ENCODE results near the gene HSD11B1.
A peak's percentile ranks its signal among the peaks of the same experiment; 100 is the strongest.

Gene HSD11B1

DNA sequence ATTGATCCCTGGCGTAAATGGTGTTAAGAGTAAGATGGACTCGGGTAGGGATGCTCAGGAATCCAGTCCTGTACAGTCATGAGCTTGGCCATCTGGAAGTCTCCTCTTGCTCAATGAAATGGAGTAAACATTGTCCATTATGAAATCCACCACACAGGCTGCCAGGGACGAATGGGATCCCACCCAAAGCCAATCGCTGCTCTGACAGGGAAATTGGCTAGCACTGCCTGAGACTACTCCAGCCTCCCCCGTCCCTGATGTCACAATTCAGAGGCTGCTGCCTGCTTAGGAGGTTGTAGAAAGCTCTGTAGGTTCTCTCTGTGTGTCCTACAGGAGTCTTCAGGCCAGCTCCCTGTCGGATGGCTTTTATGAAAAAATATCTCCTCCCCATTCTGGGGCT, at the start of gene HSD11B1:
TSS of gene HSD11B1 (plus strand) at position 263 of the 400 bp plus-strand sequence. CDS start at position 360, 97 bp downstream.
- DNase-seq = no peak

DNA sequence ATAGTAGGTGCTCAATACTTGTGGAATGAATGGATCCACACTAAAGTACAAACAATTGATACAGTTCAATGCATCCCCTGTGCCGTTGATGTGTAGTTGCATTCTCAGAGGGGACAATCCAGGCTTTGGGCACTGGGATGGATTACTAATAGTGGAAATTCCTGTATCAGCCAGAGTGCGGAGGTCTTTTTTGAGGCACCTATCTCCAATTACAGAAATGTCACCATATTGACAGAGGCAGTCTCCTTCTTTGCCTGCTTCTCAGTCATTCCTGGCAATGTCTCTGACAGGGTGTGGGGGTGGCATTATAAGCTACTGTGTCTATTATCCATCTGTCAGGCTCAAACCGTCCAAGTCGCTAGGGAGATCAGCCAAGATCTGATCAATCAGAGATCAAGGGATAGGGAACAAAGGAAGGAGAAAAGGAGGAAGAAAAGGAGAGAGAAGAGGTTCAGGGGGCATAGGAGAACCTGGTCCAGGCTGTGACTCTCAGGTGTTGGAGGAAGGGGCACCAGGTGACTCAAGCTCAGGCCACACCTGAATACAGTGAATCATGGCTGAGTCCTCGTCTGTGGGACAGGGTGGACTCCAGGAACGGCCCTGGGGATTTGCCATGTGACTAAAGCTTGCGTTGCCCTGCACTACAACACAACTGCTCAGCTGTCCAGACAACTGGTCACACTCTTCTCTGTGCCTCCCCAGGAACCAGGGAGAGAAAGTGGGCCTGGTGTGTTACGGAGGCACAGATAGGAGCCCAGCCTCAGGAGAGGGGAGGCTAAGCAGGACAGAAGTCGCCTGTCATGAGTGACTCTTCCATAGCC, 49.0 kb upstream of the HSD11B1 start:
- no peak for DNase-seq

DNA sequence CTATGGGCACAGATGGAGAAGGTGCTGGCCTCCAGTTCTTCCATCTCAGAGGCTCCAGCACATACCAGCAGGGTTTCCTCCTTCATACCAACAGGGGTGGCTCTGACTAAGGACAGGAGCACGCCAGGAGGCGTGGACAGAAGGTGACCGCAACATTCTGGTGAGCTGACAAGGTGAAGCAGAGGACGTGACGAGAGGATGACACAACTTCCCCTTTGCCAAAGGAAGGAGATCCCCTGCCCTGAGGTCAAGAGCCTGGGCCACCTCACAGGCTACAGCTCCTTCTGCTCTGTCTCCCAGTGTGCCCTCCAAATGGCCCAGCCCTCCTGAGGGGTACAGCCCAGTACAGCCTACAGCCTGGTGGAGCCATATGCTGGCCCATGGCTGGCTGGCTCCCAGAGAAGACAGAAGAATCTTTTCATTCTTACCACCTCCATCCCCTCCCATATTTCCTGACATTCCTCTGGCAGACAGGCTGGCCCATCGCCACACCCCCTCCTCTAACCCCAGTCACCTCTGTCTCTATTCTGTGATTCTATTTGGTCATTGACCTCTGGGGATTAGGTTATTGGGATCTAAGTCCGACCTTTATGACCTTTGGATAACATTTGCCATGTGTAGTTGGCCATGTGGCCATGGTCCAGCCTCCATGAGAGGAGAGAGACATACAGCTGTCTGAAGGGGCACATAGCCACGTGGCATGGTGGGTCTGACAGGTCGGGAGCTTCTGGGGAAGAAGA, 47.3 kb upstream of the HSD11B1 start:
- DNase-seq = no peak

DNA sequence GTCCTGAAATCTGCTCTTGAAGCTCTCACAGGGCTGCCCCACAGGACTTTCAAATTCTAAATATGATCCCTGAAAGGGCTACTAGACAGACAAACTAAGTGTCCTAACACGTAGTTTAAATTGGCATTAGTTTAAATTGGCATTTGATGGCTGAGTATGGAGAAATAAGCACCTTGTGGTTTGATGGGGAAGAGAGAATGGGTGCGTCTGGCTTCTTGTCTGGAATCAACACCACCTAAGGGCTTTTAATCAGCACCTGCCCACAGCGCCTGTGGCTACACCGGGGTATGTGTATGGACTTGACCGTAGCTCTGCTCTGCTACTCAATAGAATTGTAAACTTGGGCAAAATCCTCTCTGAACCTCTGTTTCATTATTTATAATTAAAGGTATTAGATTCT, 46.7 kb upstream of the HSD11B1 start:
- no peak for DNase-seq

DNA sequence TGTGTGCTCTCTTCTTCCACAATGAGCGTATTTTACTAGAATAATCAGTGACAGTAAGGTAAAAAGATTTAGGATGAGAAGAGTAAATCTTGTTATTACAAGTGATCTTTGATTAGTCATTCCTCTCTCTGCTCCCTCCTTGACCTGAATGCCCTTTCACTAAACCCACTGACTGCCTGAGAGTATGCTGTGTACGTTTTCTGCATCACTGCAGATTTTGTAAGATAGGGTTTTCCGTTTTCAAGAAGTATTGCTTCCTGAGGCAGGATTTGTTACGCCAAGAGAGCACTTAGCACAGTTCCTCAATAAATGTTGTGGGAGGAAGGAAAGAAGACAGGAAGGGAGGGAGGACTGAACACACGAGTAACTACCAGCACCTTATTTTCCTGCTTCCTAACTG, 44.7 kb upstream of the HSD11B1 start:
- DNase-seq = no peak

DNA sequence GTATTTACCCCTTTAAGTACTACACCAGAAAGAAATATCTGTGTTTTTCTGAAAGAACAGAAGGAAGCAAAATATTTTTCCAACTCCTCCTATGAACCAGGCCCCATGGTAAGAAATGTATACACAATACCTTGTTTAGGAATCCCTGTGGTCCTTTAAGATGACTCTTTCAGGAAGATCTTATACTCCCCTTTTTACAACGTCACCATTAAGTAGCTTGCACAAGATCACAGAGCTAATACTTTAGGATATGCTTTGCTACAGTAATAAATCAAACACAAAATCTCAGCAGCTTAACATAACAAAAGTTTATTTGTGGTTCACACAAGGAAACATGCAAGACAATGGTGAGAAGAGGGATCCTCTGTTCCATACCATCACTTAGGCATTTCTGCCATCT, 43.6 kb upstream of the HSD11B1 start:
- no peak for DNase-seq

DNA sequence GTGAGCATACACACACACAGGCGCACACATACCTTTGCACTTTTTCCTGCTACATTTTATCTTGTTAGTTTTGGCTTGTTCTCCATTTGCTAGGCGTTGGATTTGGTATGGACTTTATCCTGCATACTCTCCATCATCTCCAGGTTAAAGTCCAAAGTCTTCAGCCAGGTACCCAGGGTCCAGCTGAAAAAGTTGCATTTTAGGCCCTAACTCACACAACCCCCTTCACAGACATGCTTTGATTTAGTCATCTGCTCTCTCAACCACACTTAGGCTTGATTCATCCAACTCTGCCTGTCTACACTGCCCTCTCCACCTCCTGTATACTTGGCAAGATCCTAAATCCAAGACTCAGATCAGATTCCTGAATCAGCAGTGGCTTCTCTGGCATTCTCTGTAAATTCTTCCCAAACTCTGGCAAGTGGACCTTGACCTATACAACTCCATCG, 41.7 kb upstream of the HSD11B1 start:
- DNase-seq = no peak

DNA sequence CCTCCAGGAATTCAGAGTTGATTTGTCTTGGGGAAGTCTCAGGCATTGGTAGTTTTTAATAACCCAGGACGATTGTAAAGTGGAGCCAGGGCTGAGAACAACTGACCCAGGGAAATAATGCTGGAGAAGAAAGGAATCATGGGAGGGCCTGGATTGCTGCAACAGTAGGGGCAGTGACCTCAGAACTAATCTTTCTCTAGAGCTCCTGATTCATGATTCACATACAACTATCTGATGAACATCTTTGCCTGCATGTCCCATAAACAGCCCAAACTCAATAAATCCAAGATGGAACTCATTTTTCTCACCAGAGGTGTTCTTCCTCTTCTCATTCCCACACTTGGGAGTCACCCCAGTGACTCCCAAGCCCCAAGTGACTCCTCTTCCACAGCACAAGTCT, 37.5 kb upstream of the HSD11B1 start:
- DNase-seq = no peak

DNA sequence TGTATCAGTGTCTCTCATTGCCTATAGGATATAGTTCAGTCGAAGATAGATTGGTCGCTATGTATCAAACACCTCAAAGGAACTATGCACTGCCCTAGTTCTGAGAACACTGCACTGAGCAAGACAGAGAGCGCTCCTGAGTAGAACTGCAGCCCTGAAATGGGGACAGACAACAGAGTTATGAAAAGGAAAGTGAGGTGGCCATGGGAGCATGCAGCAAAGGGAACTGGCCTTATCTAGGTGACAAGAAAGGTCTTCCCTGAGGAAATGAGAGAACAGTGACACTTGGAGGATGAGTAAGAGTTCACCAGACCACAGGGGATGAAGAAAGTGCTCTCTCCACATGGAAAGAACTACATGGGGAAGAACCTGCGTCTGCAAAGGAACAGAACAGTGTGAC, 36.9 kb upstream of the HSD11B1 start:
- DNase-seq = no peak

DNA sequence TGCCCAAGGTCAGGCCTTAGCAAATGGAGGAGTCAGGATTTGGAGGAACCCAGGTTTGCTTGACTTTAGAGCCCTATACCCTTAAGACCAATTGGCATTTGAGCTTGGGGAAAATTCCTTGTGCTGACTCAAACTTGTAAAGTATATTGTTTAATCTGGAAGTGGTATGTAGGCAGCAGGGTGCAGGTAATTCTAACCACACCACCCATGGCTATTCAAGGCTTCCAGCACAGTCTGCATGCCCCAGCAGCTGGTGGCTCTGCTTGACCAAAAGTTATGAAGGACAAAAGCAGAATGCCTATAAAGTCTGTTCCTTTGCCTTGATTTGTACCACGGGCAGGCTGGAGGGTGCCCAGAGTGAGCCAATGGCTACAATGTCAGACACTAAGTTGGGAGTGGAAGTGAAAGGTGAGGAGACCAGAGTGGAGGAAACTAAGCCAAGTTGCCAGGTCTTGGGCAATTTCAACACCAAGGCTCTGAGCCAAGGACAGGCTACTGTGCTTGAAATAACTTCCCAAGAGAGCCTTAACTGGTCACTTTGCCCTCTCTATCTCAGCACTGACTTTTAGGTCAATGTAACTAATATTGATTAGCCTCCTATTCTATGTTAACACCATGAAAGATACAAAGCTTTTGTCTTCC, 34.1 kb upstream of the HSD11B1 start:
- DNase-seq = no peak

DNA sequence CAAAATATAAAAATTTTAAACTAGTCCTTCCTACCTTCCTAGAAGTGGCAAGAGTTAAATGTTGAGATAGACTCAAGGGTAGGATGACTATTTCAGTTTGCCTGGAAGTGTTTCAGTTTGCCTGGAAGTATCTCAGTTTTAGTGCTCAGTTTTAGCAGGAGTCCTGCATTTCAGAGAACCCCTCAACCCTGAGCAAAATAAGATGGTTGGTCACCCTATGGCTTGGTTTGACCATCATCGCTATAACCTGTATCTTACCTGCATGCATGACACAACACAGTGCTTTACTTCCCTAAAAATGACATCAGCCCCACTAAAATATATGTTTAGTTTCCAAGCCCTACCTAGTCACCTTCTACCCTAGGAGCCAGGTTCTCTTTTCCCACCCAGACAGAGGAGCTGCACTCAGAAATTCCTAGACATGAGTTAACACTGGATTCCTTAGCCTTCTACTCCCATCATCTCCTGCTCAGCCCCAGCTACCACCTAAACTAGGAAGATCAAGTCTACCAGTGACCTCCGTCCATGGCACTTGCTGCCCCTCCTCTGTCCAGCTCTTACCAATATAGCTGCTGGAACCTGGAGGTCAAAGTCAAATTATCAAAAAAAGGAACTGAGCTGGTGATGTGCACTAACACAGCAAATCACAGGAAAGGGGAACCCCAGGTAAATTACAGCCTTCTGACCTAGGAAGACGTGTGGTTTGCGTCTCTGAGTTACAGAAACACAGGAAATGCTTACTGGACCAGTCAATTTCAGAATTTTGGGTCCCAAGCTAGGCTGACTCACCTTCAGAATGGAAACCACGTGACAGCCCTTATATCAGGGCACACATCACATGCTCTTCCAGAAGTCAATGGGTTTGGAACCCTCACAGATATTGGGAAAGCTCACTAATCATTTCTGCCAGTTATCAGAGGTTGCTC, 31.7 kb upstream of the HSD11B1 start:
- DNase-seq = no peak

DNA sequence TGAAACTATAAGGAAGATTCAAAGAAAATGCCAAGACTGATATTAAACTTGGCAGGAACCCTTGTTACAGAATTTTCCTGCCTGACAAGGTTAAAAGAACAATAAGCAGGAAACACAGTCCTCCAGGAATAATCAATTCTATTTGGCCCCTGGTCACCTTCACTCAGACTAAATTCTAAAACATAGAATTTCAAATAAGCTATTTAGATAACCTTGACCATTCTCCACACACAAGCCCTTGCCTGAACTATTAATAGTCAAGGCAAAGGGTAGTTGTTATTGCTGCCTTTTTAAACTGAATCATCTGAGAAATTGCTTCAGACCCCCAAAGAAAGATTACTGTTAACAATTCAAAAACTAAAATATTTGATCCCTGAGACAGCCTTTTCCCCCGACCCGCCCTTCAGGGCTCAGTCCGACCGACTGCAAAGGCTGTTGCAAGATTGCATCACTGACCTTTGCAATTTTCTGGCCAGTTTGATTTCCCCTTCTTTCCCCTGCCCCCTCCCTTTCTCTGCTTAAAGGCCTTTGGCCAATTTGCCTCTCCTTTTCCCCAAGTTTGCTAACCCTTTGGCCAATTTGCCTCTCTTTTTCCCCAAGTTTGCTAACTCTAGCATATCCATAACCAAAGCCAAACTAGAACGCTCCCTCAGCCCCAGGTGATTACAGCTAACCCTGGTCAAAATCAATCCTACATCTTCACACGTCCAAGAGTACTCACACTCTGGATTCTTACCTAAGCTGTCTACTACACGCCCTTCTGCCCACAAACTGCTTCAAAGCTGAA, 30.8 kb upstream of the HSD11B1 start:
- no peak for DNase-seq

DNA sequence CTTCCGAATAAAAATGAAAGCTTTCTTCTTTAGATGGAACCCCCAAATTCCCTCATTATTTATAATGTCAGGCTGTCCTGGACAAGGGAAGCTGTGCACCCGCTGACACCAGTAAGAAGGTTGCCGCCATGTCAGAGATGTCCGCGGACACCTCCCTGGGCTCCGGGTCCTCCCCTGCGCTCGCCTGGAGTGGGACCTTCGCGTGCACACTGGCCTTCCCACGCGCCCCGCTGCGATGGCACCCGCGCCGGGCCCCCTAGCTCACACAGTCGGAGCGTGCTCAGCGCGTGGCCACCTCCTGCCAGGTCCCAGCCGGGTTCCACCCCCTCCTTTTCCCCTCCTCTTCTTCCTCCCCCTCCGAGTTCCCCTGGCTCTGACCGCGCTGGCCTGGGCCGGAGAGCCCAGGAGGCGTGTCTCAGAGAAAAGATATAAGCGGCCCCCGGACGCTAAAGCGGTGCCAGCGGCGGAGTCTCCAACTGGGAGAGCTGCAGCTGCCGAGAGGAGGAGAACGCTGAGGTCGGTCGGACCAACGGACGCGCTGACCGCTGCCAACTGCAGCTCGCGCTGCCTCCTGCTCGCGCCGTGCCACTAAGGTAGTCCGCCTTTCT, 29.6 kb upstream of the HSD11B1 start, which contains the start of gene G0S2:
TSS of gene G0S2 (plus strand) at position 456 of the 608 bp plus-strand sequence. CDS start 273 bp downstream, outside the sequence.
- DNase-seq = peak in 1 of 2 experiments; percentile 40

DNA sequence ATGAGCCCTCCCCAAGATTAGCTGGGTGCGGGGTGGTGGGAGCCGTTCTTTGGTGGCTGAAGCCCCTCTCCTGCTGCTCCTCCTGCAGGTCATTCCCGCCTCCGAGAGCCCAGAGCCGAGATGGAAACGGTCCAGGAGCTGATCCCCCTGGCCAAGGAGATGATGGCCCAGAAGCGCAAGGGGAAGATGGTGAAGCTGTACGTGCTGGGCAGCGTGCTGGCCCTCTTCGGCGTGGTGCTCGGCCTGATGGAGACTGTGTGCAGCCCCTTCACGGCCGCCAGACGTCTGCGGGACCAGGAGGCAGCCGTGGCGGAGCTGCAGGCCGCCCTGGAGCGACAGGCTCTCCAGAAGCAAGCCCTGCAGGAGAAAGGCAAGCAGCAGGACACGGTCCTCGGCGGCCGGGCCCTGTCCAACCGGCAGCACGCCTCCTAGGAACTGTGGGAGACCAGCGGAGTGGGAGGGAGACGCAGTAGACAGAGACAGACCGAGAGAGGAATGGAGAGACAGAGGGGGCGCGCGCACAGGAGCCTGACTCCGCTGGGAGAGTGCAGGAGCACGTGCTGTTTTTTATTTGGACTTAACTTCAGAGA, 29.0 kb upstream of the HSD11B1 start:
- DNase-seq = no peak

DNA sequence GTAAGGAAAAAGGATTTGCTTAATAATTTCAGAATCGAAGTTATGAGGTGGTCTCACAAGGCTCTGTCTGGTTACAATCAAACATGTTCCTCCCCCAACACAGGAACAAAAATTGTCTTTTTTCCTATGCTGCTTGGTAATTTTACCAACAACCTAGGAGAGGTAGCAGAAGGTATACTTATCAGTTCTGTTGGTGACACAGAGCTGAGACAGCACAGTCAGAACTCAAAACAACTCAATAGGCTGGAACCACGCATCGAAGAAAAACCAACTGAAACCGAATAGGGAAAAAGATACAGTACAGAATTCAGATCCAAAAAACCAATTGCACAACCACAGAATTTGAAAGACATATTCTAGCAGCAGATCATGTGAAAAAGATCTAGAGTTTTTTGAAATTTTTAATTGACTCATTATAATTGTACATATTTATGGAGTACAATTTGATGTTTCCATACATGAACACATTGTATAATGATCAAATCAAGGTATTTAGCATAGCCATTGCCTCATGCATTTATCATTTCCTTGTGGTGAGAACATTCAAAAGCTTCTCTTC, 25.6 kb upstream of the HSD11B1 start:
- DNase-seq = no peak

DNA sequence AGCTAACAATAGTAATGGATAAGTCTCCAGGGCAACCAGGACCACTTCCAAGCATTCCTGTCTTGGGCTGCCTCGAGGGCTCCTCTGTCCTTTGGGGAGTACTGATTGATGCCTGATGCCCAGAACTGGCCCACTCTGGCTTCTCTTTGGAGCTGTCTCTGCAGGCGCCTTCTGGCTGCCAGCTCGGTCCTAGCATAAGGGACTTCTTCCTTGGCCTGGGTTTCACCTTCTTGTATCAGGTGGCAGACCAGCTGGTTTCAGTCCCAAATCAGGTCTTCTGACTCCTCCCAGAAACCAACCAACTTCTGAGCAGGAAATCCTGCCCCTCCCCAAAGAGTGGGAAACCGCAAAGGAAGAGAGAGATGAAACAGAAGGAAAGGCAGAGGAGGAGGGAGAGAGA, 18.8 kb upstream of the HSD11B1 start:
- no peak for DNase-seq

DNA sequence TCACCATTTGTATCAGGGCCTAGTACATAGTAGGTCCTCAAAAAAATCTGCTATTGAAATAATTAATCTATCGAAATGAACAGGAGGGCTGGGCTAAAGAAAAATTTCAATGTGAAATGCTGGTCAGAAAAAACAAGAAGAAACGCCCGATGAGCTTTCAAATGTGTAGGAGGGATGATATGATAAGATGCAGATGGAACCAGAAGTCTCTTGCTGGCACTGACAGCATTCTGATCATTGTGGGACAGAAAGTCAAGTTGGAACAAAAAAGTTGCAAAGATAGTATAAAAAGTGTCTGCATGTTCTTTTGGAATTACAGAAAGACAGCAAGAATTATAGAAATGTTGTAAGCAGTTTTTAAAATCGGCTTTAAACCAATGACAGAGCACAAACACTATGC, 18.3 kb upstream of the HSD11B1 start:
- no peak for DNase-seq

DNA sequence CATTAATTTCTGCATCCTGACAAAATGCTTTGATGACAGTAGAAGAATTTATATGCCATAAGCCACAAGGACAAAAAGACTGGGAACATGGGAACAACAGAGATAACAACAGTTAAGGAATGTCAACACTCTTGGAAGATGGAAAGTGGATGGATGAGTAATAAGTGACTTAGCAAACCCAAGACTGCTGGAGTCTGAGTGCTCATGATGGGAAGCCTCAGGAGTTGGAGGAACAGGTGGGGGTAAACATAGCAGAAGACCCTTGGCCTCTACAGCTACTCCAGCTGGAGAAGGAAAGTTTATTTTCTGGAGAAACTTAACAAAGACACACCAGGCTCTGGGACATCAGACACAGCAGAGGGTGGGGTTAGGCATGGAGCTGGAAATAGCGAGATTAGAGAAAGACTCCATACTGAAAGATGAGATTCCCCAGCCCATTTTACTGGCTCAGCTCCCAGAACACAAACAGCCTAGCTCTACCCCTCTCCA, 15.9 kb upstream of the HSD11B1 start:
- no peak for DNase-seq

DNA sequence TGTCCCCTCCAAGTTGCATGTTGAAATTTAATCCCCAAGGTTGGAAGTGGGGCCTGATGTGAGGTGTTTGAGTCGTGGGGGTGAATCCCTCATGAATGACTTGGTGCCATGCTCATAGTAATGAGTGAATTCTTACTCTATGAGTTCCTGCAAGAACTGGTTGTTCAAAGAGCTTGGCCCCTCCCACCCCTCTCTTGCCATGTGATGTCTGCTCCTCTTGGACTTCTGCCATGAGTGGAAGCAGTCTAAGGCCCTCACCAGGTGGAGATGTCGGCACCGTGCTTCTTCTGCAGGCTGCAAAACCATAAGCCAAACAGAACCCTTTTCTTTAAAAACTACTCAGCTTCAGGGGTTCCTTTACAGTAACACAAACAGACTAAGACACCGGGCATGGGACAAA, 15.2 kb upstream of the HSD11B1 start:
- no peak for DNase-seq

DNA sequence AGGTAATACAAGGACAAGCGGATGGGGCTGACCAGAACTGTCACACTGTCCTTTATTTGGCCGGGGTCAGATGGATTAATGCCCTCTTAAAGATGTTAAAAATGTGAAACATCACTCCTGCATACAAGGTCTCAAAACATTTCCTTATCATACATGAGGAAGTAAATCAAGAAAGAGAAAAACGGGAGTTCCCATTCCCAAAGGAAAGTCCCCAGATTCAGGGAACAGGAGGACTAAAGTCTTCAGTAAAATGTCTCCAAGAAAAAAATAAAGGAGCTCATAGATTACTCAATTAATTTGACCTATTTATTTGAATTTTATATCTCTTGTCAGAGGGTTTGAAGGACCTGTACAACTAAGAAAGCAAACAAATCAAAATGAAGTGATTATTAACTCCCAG, 13.4 kb upstream of the HSD11B1 start:
- DNase-seq = no peak
